Right cardiac atrium (tissue), 5 donors: ENCODE results near the gene ODF4. TPM values are rescaled to one million over a fixed set of nuclear protein-coding genes. Genes with fewer than 3 reads are reported as not detected.
"Not testable (repeated sequence)": the region's sequence is repeated elsewhere in the genome, so short reads cannot be mapped to it uniquely, and the experiment has no call there.

Source experiments
- ATAC-seq, 2 donors: fragments of 200-7000 bp; cut with Tn5 transposase; one replicate each; pipeline versions ENCODE4 v1.8.0 to v1.9.1; 2020; ENCODE audit warnings: moderate library complexity in 2 of 2, mild to moderate bottlenecking in 1 of 2
- DNase-seq, 3 donors: peaks; one replicate each; pipeline ENCODE4 v3.0.0-alpha.2; 2020
- H3K27ac ChIP-seq: one replicate; pipeline ENCODE4 v1.5.1; 2013; ENCODE audit warnings: mild to moderate bottlenecking, low read length, control low read depth, moderate library complexity
- H3K27me3 ChIP-seq: one replicate; pipeline ENCODE4 v1.6.1; 2013; ENCODE audit not compliant: control insufficient read depth, insufficient read depth
- H3K4me1 ChIP-seq: one replicate; pipeline ENCODE4 v1.6.1; 2013; ENCODE audit warnings: low read length; ENCODE audit not compliant: control insufficient read depth, insufficient read depth
- H3K4me3 ChIP-seq: one replicate; pipeline ENCODE4 v1.5.1; 2013; ENCODE audit warnings: low read length, control low read depth
- H3K9me3 ChIP-seq: one replicate; pipeline ENCODE4 v1.6.1; 2013; ENCODE audit warnings: low read length; ENCODE audit not compliant: control insufficient read depth
- whole genome bisulfite sequencing: extraction: QIAGEN DNeasy Blood & Tissue Kit; methylation state at CpG from one replicate; pipeline ENCODE4 v1.1.7; 2013; 5-methylcytosine and 5-hydroxymethylcytosine counted together
- intact Hi-C, 4 donors: fragments of 100-400 bp; cut with DNase I; formaldehyde crosslinking; loops; one replicate each; pipeline versions ENCODE4 v1.11.0 to v1.14.0; 2022 to 2023
- polyA plus RNA-seq: library from polyadenylated mRNA; stranded (reverse); fragments of 200-250 nt; gene quantifications from one replicate; pipeline ENCODE4 v1.2.3, GENCODE V29; 2013
- total RNA-seq, 4 donors: library from RNA; stranded (reverse); fragmentation: NEBNext Ultra II Directional; extraction: Animal tissue kit (Norgen Biotek cat#: 25700); gene quantifications; one replicate each; pipeline ENCODE4 v1.2.1, GENCODE V29; 2021
- donor health status: healthy with polysubstance abuse.
- donor health status: DM: no; HTN: yes; CAD: no.
- donor health status: DM: no; HTN: no; CAD: no.
- donor health status: DM: no; HTN: yes; CAD: no; lungs with severe emphysema.
- donor health status: DM: yes; HTN: yes; CAD: no.

ODF4 gene
- total and polyA plus RNA-seq, 5 donors, result not detected

- H3K27ac ChIP-seq, result no peak overlapping the region
- no peak overlapping the region for H3K4me3 ChIP-seq
- peaks cover 5% of the 10 kb centered on the region for H3K4me1 ChIP-seq
- 95% methylated on average over 3 of the region's 3 CpGs for WGBS
- DNase-seq, result no peak
- H3K27me3 ChIP-seq, result no peaks in the 10 kb centered on the region
- ATAC-seq, result no peak
- intact Hi-C loops, result loop anchor here in 1 of 4 donors (10.0 kb wide), 1 partner anchor 53 kb away; the partner anchor contains the start of gene ARHGEF15
- H3K9me3 ChIP-seq, result no peaks in the 10 kb centered on the region
These were observed 28.6 kb downstream of the ODF4 start for GRCh38 chr17:8368193-8368592.

- Histone ChIP-seq H3K4me1 (peaks cover 5% of the 10 kb centered on the region), H3K9me3 (no peaks in the 10 kb centered on the region), H3K4me3 (no peak overlapping the region), H3K27me3 (no peaks in the 10 kb centered on the region), H3K27ac (no peak overlapping the region)
- DNase-seq (no peak), ATAC-seq (no peak)
- 89% methylated on average over 8 of the region's 8 CpGs for WGBS
- intact Hi-C loops, result loop anchor here in 1 of 4 donors (10.0 kb wide), 1 partner anchor 55 kb away; the partner anchor contains the start of gene ARHGEF15
These were observed 30.3 kb downstream of the ODF4 start for GRCh38 chr17:8369944-8370343.

GRCh38 chr17:8371786-8372185 lies 32.1 kb downstream of the ODF4 start:
- intact Hi-C loops, result no loop called here
- no peaks in the 10 kb centered on the region for H3K27me3 ChIP-seq
- peaks cover 2% of the 10 kb centered on the region for H3K4me1 ChIP-seq
- no peaks in the 10 kb centered on the region for H3K9me3 ChIP-seq
- DNase-seq, result no peak
- H3K4me3 ChIP-seq, result no peak overlapping the region
- no peak overlapping the region for H3K27ac ChIP-seq
- 60% methylated on average over 4 of the region's 4 CpGs for WGBS
- ATAC-seq, result no peak

- ATAC-seq (no peak), DNase-seq (no peak)
- no peaks in the 10 kb centered on the region for H3K27me3 ChIP-seq
- peaks cover 2% of the 10 kb centered on the region for H3K4me1 ChIP-seq
- H3K4me3 ChIP-seq, result no peak overlapping the region
- H3K27ac ChIP-seq, result peak overlapping the region; percentile 36
- 88% methylated on average over 7 of the region's 7 CpGs for WGBS
- intact Hi-C loops, result no loop called here
- no peaks in the 10 kb centered on the region for H3K9me3 ChIP-seq
These were observed 32.8 kb downstream of the ODF4 start for GRCh38 chr17:8372422-8372821.

- DNase-seq, H3K27ac ChIP-seq, H3K4me1 ChIP-seq, H3K9me3 ChIP-seq, intact Hi-C loops, ATAC-seq, H3K27me3 ChIP-seq, H3K4me3 ChIP-seq: not testable (repeated sequence)
- WGBS, result 96% methylated on average over 26 of the region's 26 CpGs
These were observed 34.2 kb downstream of the ODF4 start for GRCh38 chr17:8373856-8374255.

GRCh38 chr17:8375738-8376259 lies 36.2 kb downstream of the ODF4 start:
- Histone ChIP-seq H3K4me1 (peaks cover 2% of the 10 kb centered on the region), H3K27ac (peak overlapping the region; percentile 98), H3K9me3 (no peaks in the 10 kb centered on the region), H3K27me3 (no peaks in the 10 kb centered on the region), H3K4me3 (peak overlapping the region; percentile 52)
- DNase-seq (no peak), ATAC-seq (peak in 1 of 2 donors; percentile 27)
- intact Hi-C loops, result no loop called here
- 17% methylated on average over 18 of the region's 18 CpGs for WGBS

GRCh38 chr17:8376271-8377067 lies 36.8 kb downstream of the ODF4 start, which contains the start of gene KRABD2:
TSS of gene KRABD2 (minus strand) at chr17:8376704.
- DNase-seq, result peak; percentile 92 to 97 (median 95)
- WGBS, result 1% methylated on average over 41 of the region's 41 CpGs
- H3K27me3 ChIP-seq, result no peaks in the 10 kb centered on the region
- peaks cover 4% of the 10 kb centered on the region for H3K4me1 ChIP-seq
- intact Hi-C loops, result no loop called here
- peak; percentile 97 to 98 for ATAC-seq
- peak within 1 kb of the TSS; percentile 52 for H3K4me3 ChIP-seq
- no peaks in the 10 kb centered on the region for H3K9me3 ChIP-seq
- peak within 1 kb of the TSS; percentile 98 for H3K27ac ChIP-seq

GRCh38 chr17:8377422-8377821 lies 37.8 kb downstream of the ODF4 start:
- Histone ChIP-seq H3K27ac (no peak overlapping the region), H3K4me1 (peaks cover 5% of the 10 kb centered on the region), H3K27me3 (no peaks in the 10 kb centered on the region), H3K9me3 (no peaks in the 10 kb centered on the region), H3K4me3 (no peak overlapping the region)
- intact Hi-C loops, result no loop called here
- DNase-seq (no peak), ATAC-seq (no peak)
- 84% methylated on average over 4 of the region's 4 CpGs for WGBS

- H3K4me1 ChIP-seq, H3K27me3 ChIP-seq, H3K4me3 ChIP-seq, ATAC-seq, DNase-seq, H3K9me3 ChIP-seq, H3K27ac ChIP-seq, intact Hi-C loops: not testable (repeated sequence)
- 83% methylated on average over 8 of the region's 8 CpGs for WGBS
These were observed 38.5 kb downstream of the ODF4 start for GRCh38 chr17:8378117-8378516.

GRCh38 chr17:8380049-8380448 lies 40.4 kb downstream of the ODF4 start:
- Histone ChIP-seq H3K27ac (no peak overlapping the region), H3K27me3 (no peaks in the 10 kb centered on the region), H3K9me3 (no peaks in the 10 kb centered on the region), H3K4me3 (no peak overlapping the region), H3K4me1 (peaks cover 8% of the 10 kb centered on the region)
- ATAC-seq, result no peak
- intact Hi-C loops, result no loop called here
- DNase-seq, result no peak
- 53% methylated on average over 3 of the region's 3 CpGs for WGBS

- Histone ChIP-seq H3K9me3 (no peaks in the 10 kb centered on the region), H3K27ac (peak overlapping the region; percentile 38), H3K4me1 (peaks cover 6% of the 10 kb centered on the region), H3K27me3 (no peaks in the 10 kb centered on the region), H3K4me3 (peak overlapping the region; percentile 47)
- intact Hi-C loops, result no loop called here
- DNase-seq (no peak), ATAC-seq (no peak)
- 19% methylated on average over 27 of the region's 27 CpGs for WGBS
These were observed 42.6 kb downstream of the ODF4 start for GRCh38 chr17:8382052-8382879.
